Lung (tissue), 12 donors: ENCODE measurements around the gene ARL3. TPM values are rescaled to one million over a fixed set of nuclear protein-coding genes. Genes with fewer than 3 reads are reported as not detected.

Experiments
- ATAC-seq: fragments of 200-7000 bp; cut with Tn5 transposase; one replicate; pipeline ENCODE4 v1.9.1; 2020; ENCODE audit warnings: moderate number of reproducible peaks; ENCODE audit not compliant: insufficient read depth, low FRiP score
- DNase-seq, 3 donors: peaks; one replicate each; pipeline ENCODE4 v3.0.0-alpha.2; 2013 to 2017
- H3K27ac ChIP-seq, 2 donors: one replicate each; pipeline ENCODE4 v1.5.1; 2013; ENCODE audit warnings: mild to moderate bottlenecking in 2 of 2, moderate library complexity in 2 of 2, control low read depth in 1 of 2, inconsistent platforms in 1 of 2, low read depth in 1 of 2, low read length in 1 of 2
- H3K27me3 ChIP-seq, 3 donors: one replicate each; pipeline ENCODE4 v1.5.1; 2013; ENCODE audit warnings: low read length in 2 of 3; ENCODE audit not compliant: control insufficient read depth in 3 of 3, insufficient read depth in 3 of 3
- H3K36me3 ChIP-seq, 4 donors: one replicate each; pipeline ENCODE4 v1.5.1; 2013; ENCODE audit warnings: low read length in 4 of 4, mild to moderate bottlenecking in 1 of 4, moderate library complexity in 1 of 4; ENCODE audit not compliant: control insufficient read depth in 4 of 4, insufficient read depth in 4 of 4
- H3K4me1 ChIP-seq, 5 donors: one replicate each; pipeline ENCODE4 v1.5.1; 2013; ENCODE audit warnings: low read length in 5 of 5, mild to moderate bottlenecking in 2 of 5, moderate library complexity in 1 of 5; ENCODE audit not compliant: control insufficient read depth in 5 of 5, insufficient read depth in 5 of 5
- H3K4me3 ChIP-seq: one replicate; pipeline ENCODE4 v1.5.1; 2013; ENCODE audit warnings: mild to moderate bottlenecking, control low read depth, moderate library complexity
- H3K9ac ChIP-seq, 2 donors: one replicate each; pipeline ENCODE4 v1.5.1; 2013; ENCODE audit warnings: low read length in 2 of 2, control low read depth in 1 of 2; ENCODE audit not compliant: insufficient read depth in 1 of 2
- H3K9me3 ChIP-seq, 4 donors: one replicate each; pipeline ENCODE4 v1.5.1; 2013; ENCODE audit warnings: low read length in 3 of 4, mild to moderate bottlenecking in 1 of 4, moderate library complexity in 1 of 4; ENCODE audit not compliant: control insufficient read depth in 4 of 4, insufficient read depth in 3 of 4
- WGBS, 2 donors: extraction: QIAGEN DNeasy Blood & Tissue Kit; methylation state at CpG; one replicate each; pipeline ENCODE4 v1.1.7; 2013; 5-methylcytosine and 5-hydroxymethylcytosine counted together
- polyA plus RNA-seq, 2 donors: library from polyadenylated mRNA; stranded (reverse); fragments of 200-250 nt; gene quantifications; one replicate each; pipeline ENCODE4 v1.2.1, GENCODE V29; 2013
- total RNA-seq, 2 donors: library from RNA; depleted of rRNA in 1 of 2; stranded (reverse); fragments of >200 nt in 1 of 2; gene quantifications; one replicate each; pipeline ENCODE4 v1.2.1, GENCODE V29; 2014 to 2021
- TF ChIP-seq, protein P1 (sequence below): IDR thresholded peaks from 2 replicates; pipeline ENCODE4 v1.5.1; 2012; ENCODE audit warnings: mild to moderate bottlenecking; ENCODE audit errors: control extremely low read depth, extremely low read depth
- donor health status: control.
- donor health status: control.
- donor health status: Bipolar disorder and iron deficiency.
- donor health status: healthy.
- donor health status: DM: yes; HTN: yes; CAD: no.

The ARL3 gene
- total and polyA plus RNA-seq, 4 donors = 6.7 to 12.2 (median 9.7) TPM

DNA sequence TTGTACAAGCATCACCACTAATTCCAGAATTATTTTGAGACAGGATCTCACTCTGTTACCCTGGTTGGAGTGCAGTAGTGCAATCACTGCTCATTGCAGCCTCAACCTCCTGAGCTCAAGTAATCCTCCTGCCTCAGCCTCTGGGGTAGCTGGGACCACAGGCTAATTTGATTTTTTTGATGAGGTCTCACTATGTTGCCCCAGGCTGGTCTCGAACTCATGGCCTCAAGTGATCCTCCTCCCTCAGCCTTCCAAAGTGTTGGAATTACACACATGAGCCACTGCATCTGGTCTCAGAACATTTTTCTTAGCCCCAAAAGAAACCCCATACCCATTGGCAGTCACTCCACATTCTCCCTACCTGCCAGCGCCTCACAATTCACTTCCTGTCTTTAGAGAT lies 26.0 kb upstream of the ARL3 start:
- 76 to 83% methylated on average over 2 of the region's 2 CpGs for WGBS, 2 donors
- Histone ChIP-seq H3K4me3 (no peak overlapping the region), H3K27me3 (peaks cover 0 to 5% (median 0%) of the 10 kb centered on the region in 3 donors), H3K9me3 (peaks cover 0 to 2% (median 0%) of the 10 kb centered on the region in 4 donors), H3K36me3 (peaks cover 0 to 2% (median under 1%) of the 10 kb centered on the region in 4 donors), H3K9ac (no peak overlapping the region), H3K27ac (no peak overlapping the region), H3K4me1 (peaks cover 0 to 16% (median 3%) of the 10 kb centered on the region in 5 donors)
- no peak for DNase-seq
- TF ChIP-seq, protein P1, sequence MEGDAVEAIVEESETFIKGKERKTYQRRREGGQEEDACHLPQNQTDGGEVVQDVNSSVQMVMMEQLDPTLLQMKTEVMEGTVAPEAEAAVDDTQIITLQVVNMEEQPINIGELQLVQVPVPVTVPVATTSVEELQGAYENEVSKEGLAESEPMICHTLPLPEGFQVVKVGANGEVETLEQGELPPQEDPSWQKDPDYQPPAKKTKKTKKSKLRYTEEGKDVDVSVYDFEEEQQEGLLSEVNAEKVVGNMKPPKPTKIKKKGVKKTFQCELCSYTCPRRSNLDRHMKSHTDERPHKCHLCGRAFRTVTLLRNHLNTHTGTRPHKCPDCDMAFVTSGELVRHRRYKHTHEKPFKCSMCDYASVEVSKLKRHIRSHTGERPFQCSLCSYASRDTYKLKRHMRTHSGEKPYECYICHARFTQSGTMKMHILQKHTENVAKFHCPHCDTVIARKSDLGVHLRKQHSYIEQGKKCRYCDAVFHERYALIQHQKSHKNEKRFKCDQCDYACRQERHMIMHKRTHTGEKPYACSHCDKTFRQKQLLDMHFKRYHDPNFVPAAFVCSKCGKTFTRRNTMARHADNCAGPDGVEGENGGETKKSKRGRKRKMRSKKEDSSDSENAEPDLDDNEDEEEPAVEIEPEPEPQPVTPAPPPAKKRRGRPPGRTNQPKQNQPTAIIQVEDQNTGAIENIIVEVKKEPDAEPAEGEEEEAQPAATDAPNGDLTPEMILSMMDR = no peak
- ATAC-seq = no peak

DNA sequence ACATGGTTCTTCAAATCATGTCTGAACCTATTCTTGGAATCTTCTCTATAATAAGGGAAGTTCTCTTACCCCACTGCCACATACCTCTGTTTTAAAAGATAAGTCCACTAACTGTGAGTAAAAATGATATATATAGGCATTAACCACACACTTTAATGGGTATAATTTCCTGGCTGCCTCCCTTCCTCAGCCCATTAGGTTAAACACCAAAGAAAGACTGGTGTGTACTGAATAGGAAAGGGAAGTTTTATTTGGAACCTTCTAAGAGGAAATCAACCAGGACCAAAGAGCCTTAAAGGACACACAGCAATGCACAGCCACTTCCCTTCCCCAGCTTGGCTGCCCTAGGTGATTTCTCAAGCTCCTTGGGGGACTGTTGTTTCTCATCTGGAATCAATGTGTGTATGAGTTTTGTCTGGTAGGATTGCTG lies 24.5 kb upstream of the ARL3 start:
- Histone ChIP-seq H3K27ac (no peak overlapping the region), H3K36me3 (peaks cover 0 to 4% (median under 1%) of the 10 kb centered on the region in 4 donors), H3K9me3 (peaks cover 0 to 2% (median 0%) of the 10 kb centered on the region in 4 donors), H3K4me1 (peaks cover 0 to 10% (median 3%) of the 10 kb centered on the region in 5 donors), H3K27me3 (peaks cover 0 to 5% (median 0%) of the 10 kb centered on the region in 3 donors), H3K9ac (no peak overlapping the region), H3K4me3 (no peak overlapping the region)
- TF ChIP-seq, protein P1 = no peak
- ATAC-seq (no peak), DNase-seq (no peak)

DNA sequence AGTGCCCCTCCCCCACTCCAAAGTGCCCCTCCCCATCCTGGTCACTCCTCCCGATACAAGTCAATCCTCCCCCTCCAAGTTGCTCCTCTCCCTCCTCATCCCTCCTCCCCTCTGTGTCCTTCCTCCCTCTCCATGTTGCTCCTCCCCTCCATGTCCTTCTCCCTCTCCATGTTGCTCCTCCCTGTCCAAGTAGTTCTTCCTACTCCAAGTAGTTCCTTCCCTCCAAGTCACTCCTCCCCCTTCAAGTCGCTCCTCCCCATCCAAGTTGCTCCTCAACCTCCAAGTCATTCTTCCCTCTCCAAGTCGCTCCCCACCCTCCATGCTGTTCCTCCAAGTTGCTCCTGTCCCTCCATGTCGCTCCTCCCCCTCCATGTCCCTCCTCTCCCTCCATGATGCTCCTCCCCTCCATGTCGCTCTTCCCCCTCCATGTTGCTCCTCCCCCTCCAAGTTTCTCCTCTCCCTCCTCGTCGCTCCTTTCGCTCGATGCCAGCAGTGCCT lies 20.9 kb upstream of the ARL3 start:
- DNase-seq = no peak
- 80 to 83% methylated on average over 9 of the region's 9 CpGs for WGBS, 2 donors
- TF ChIP-seq, protein P1 = no peak
- no peaks in the 10 kb centered on the region for H3K27me3 ChIP-seq
- peaks cover 0 to 2% (median 0%) of the 10 kb centered on the region in 4 donors for H3K9me3 ChIP-seq
- H3K4me1 ChIP-seq = peaks cover 0 to 10% (median 0%) of the 10 kb centered on the region in 5 donors
- no peak overlapping the region for H3K4me3 ChIP-seq
- no peak overlapping the region for H3K9ac ChIP-seq
- peaks cover 0 to 11% (median 5%) of the 10 kb centered on the region in 4 donors for H3K36me3 ChIP-seq
- ATAC-seq = no peak
- no peak overlapping the region for H3K27ac ChIP-seq

DNA sequence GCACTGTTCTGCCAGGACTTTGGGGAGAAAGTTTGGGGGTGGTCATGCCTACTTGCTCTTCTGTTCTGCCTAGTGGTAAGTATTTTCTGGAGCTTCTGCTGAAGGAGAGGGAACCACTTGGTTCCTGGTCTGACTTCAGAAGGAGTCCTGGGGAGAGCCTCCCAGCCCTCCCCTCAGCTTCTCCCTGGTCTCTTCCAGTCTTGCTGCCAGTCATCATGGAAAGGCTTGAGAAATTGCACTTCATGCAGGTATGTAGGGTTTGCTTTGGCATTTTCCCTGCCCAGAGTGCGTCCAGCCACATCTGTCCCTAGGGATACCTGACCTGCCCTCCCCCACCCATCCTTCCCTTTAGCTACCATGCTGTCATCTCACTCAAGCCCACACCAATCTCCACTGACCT lies 18.5 kb upstream of the ARL3 start:
- ATAC-seq (no peak), DNase-seq (no peak)
- H3K27ac ChIP-seq = no peak overlapping the region
- H3K4me1 ChIP-seq = peaks cover 0 to 5% (median 0%) of the 10 kb centered on the region in 5 donors
- TF ChIP-seq, protein P1 = no peak
- H3K36me3 ChIP-seq = peaks cover 0 to 14% (median 7%) of the 10 kb centered on the region in 4 donors
- H3K9ac ChIP-seq = no peak overlapping the region
- H3K4me3 ChIP-seq = no peak overlapping the region
- no peaks in the 10 kb centered on the region for H3K27me3 ChIP-seq
- peaks cover 0 to 2% (median 0%) of the 10 kb centered on the region in 4 donors for H3K9me3 ChIP-seq
- WGBS, 2 donors = 60 to 63% methylated on average over 1 of the region's 1 CpG
